Fibroblast of villous mesenchyme (primary cell): ENCODE data around the gene PTGER2. TPM values are rescaled to one million over a fixed set of nuclear protein-coding genes. Genes with fewer than 3 reads are reported as not detected.

Experiments used
- DNase-seq: peaks from one replicate; pipeline ENCODE4 v3.0.0-alpha.2; 2010; ENCODE audit warnings: low read depth
- H3K4me3 ChIP-seq: 2 replicates; pipeline ENCODE4 v1.5.1; 2011; ENCODE audit warnings: low read depth, mild to moderate bottlenecking, low read length
- CTCF ChIP-seq: IDR thresholded peaks from 2 replicates; pipeline ENCODE4 v1.5.1; 2012; ENCODE audit warnings: low read depth, mild to moderate bottlenecking, low read length; ENCODE audit not compliant: insufficient read depth
- total RNA-seq: library from RNA; depleted of rRNA; stranded (reverse); fragments of >200 nt; gene quantifications from 2 replicates; pipeline ENCODE4 v1.2.3, GENCODE V29; 2012

PTGER2 gene
- total RNA-seq, 1 donor = 1.3 TPM

- no peak for TF ChIP-seq CTCF
- DNase-seq = no peak
- H3K4me3 ChIP-seq = no peak overlapping the region
Measured at GRCh38 chr14:52269100-52269499, 45.0 kb upstream of the PTGER2 start.

GRCh38 chr14:52269982-52270381 is 44.1 kb upstream of the PTGER2 start:
- TF ChIP-seq CTCF = no peak
- no peak overlapping the region for H3K4me3 ChIP-seq

GRCh38 chr14:52271538-52271937 is 42.6 kb upstream of the PTGER2 start:
- no peak for DNase-seq
- TF ChIP-seq CTCF = no peak
- H3K4me3 ChIP-seq = no peak overlapping the region

More at GRCh38 chr14:52269982-52270381, 44.1 kb upstream of the PTGER2 start:
- DNase-seq = no peak

GRCh38 chr14:52272375-52272774 is 41.7 kb upstream of the PTGER2 start:
- no peak overlapping the region for H3K4me3 ChIP-seq
- peak; percentile 52 for TF ChIP-seq CTCF
- DNase-seq = peak; percentile 52

- DNase-seq = no peak
- no peak overlapping the region for H3K4me3 ChIP-seq
- TF ChIP-seq CTCF = no peak
Measured at GRCh38 chr14:52275372-52275771, 38.7 kb upstream of the PTGER2 start.

- no peak for TF ChIP-seq CTCF
- no peak overlapping the region for H3K4me3 ChIP-seq
- DNase-seq = no peak
Measured at GRCh38 chr14:52277552-52277951, 36.6 kb upstream of the PTGER2 start.

- H3K4me3 ChIP-seq = no peak overlapping the region
- no peak for TF ChIP-seq CTCF
- DNase-seq = peak; percentile 69
Measured at GRCh38 chr14:52279408-52279807, 34.7 kb upstream of the PTGER2 start.
